ENCODE data around the gene ANO1.

DNA sequence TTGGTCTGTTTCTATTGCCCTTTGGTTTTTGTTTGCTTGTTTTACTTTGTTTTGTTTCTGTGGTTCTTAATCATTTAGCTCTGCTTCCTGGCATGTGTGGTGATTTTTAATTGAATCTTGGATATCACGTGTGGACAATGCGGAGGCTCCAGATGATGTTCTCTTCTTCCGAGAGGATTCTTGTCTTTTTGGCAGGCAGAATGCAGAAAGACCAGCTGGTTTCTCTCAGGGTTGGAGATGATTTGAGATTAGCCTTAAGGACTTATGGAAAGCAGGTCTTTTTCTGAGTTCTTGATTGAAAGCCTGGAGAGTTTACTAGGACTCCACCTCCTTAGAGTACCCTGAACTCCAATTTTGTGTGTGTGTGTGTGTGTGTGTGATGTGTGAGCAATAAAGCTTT, 21.0 kb upstream of the ANO1 start:
- TF ChIP-seq REST (IDR thresholded peaks at IDR 0.05; ENCODE audit: low read depth) (no peak), CEBPB (IDR thresholded peaks at IDR 0.05) (no peak), ZBTB7A (IDR thresholded peaks at IDR 0.05; ENCODE audit: low read depth) (no peak), EP300 (IDR thresholded peaks at IDR 0.05; ENCODE audit: borderline replicate concordance) (no peak)

All from Ishikawa (cell line).